ENCODE results near the gene ZNF229. TPM values are rescaled to one million over a fixed set of nuclear protein-coding genes. Genes with fewer than 3 reads are reported as not detected.
"Not testable (repeated sequence)": the region's sequence is repeated elsewhere in the genome, so short reads cannot be mapped to it uniquely, and the experiment has no call there.

Gene ZNF229
- total RNA-seq, 2 experiments from 2014 or later: not detected

GRCh38 chr19:44438441-44438840, 9.8 kb downstream of the ZNF229 start:
- no peak for DNase-seq (ENCODE audit: low spot score)
- H3K4me3 ChIP-seq (ENCODE audit: low read depth, low read length, poor library complexity, severe bottlenecking): no peak overlapping the region
- H3K4me1 ChIP-seq (ENCODE audit: insufficient read depth, low read length, poor library complexity, severe bottlenecking): no peaks in the 10 kb centered on the region
- H2AFZ ChIP-seq (ENCODE audit: low read length): no peak overlapping the region
- H4K20me1 ChIP-seq (ENCODE audit: insufficient read depth, low read length): no peaks in the 10 kb centered on the region
- POLR2A ChIA-PET: interaction anchor here (0.5 kb wide), 1 partner anchor 31 kb away, joined by 3 read pairs; no protein-coding TSS in a partner anchor
- no peaks in the 10 kb centered on the region for H3K36me3 ChIP-seq (ENCODE audit: insufficient read depth, low read length)
- H3K9me2 ChIP-seq (ENCODE audit: insufficient read depth, low read length): no peaks in the 10 kb centered on the region
- H3K4me2 ChIP-seq (ENCODE audit: low read length): no peak overlapping the region
- intact Hi-C loops (cut with micrococcal nuclease; ENCODE audit: unreplicated experiment): no loop called here
- CTCF ChIA-PET (ENCODE audit: unreplicated experiment): no interaction called here
- BruUV-seq (replicated peaks): no TSS peak
- H3K27ac ChIP-seq (ENCODE audit: low read depth, low read length, poor library complexity, severe bottlenecking): no peak overlapping the region
- H3K9me3 ChIP-seq (ENCODE audit: low read length): no peaks in the 10 kb centered on the region
- H3K79me2 ChIP-seq (ENCODE audit: insufficient read depth, low read depth, low read length): no peaks in the 10 kb centered on the region
- TF ChIP-seq CTCF (conservative IDR thresholded peaks at IDR 0.05; ENCODE audit: low read length) (no peak), EZH2phosphoT487 (IDR thresholded peaks at IDR 0.05; ENCODE audit: borderline replicate concordance, low read depth, low read length) (no peak)

- TF ChIP-seq CTCF (conservative IDR thresholded peaks at IDR 0.05; ENCODE audit: low read length) (no peak), EZH2phosphoT487 (IDR thresholded peaks at IDR 0.05; ENCODE audit: borderline replicate concordance, low read depth, low read length) (no peak)
- no peaks in the 10 kb centered on the region for H4K20me1 ChIP-seq (ENCODE audit: insufficient read depth, low read length)
- no peaks in the 10 kb centered on the region for H3K9me3 ChIP-seq (ENCODE audit: low read length)
- H3K4me1 ChIP-seq (ENCODE audit: insufficient read depth, low read length, poor library complexity, severe bottlenecking): no peaks in the 10 kb centered on the region
- no peaks in the 10 kb centered on the region for H3K9me2 ChIP-seq (ENCODE audit: insufficient read depth, low read length)
- H2AFZ ChIP-seq (ENCODE audit: low read length): no peak overlapping the region
- no peak overlapping the region for H3K4me2 ChIP-seq (ENCODE audit: low read length)
- H3K36me3 ChIP-seq (ENCODE audit: insufficient read depth, low read length): no peaks in the 10 kb centered on the region
- DNase-seq (ENCODE audit: low spot score): no peak
- CTCF ChIA-PET (ENCODE audit: unreplicated experiment): no interaction called here
- POLR2A ChIA-PET: no interaction called here
- H3K4me3 ChIP-seq (ENCODE audit: low read depth, low read length, poor library complexity, severe bottlenecking): no peak overlapping the region
- H3K79me2 ChIP-seq (ENCODE audit: insufficient read depth, low read depth, low read length): no peaks in the 10 kb centered on the region
- no TSS peak for BruUV-seq (replicated peaks)
- intact Hi-C loops (cut with micrococcal nuclease; ENCODE audit: unreplicated experiment): no loop called here
- H3K27ac ChIP-seq (ENCODE audit: low read depth, low read length, poor library complexity, severe bottlenecking): no peak overlapping the region
Measured at GRCh38 chr19:44435441-44435840, 12.8 kb downstream of the ZNF229 start.

- no peak overlapping the region for H3K4me2 ChIP-seq (ENCODE audit: low read length)
- H3K9me2 ChIP-seq (ENCODE audit: insufficient read depth, low read length): no peaks in the 10 kb centered on the region
- H3K36me3 ChIP-seq (ENCODE audit: insufficient read depth, low read length): no peaks in the 10 kb centered on the region
- H3K27ac ChIP-seq (ENCODE audit: low read depth, low read length, poor library complexity, severe bottlenecking): no peak overlapping the region
- H2AFZ ChIP-seq (ENCODE audit: low read length): no peak overlapping the region
- no peaks in the 10 kb centered on the region for H3K4me1 ChIP-seq (ENCODE audit: insufficient read depth, low read length, poor library complexity, severe bottlenecking)
- POLR2A ChIA-PET: no interaction called here
- intact Hi-C loops (cut with micrococcal nuclease; ENCODE audit: unreplicated experiment): no loop called here
- H3K4me3 ChIP-seq (ENCODE audit: low read depth, low read length, poor library complexity, severe bottlenecking): no peak overlapping the region
- no peaks in the 10 kb centered on the region for H3K9me3 ChIP-seq (ENCODE audit: low read length)
- no TSS peak for BruUV-seq (replicated peaks)
- CTCF ChIA-PET (ENCODE audit: unreplicated experiment): no interaction called here
- no peaks in the 10 kb centered on the region for H3K79me2 ChIP-seq (ENCODE audit: insufficient read depth, low read depth, low read length)
- TF ChIP-seq CTCF (conservative IDR thresholded peaks at IDR 0.05; ENCODE audit: low read length) (no peak), EZH2phosphoT487 (IDR thresholded peaks at IDR 0.05; ENCODE audit: borderline replicate concordance, low read depth, low read length) (no peak)
- no peaks in the 10 kb centered on the region for H4K20me1 ChIP-seq (ENCODE audit: insufficient read depth, low read length)
- no peak for DNase-seq (ENCODE audit: low spot score)
Measured at GRCh38 chr19:44430956-44431355, 17.3 kb downstream of the ZNF229 start.

GRCh38 chr19:44415553-44415952, 32.7 kb downstream of the ZNF229 start:
- intact Hi-C loops (cut with micrococcal nuclease; ENCODE audit: unreplicated experiment); H3K27ac ChIP-seq (ENCODE audit: low read depth, low read length, poor library complexity, severe bottlenecking); CTCF ChIA-PET (ENCODE audit: unreplicated experiment); H3K79me2 ChIP-seq (ENCODE audit: insufficient read depth, low read depth, low read length); H3K4me3 ChIP-seq (ENCODE audit: low read depth, low read length, poor library complexity, severe bottlenecking); H3K36me3 ChIP-seq (ENCODE audit: insufficient read depth, low read length); POLR2A ChIA-PET; BruUV-seq (replicated peaks); H3K9me2 ChIP-seq (ENCODE audit: insufficient read depth, low read length); DNase-seq (ENCODE audit: low spot score); H2AFZ ChIP-seq (ENCODE audit: low read length); H3K4me1 ChIP-seq (ENCODE audit: insufficient read depth, low read length, poor library complexity, severe bottlenecking); H3K9me3 ChIP-seq (ENCODE audit: low read length); H3K4me2 ChIP-seq (ENCODE audit: low read length); H4K20me1 ChIP-seq (ENCODE audit: insufficient read depth, low read length): not testable (repeated sequence)
